T-helper 2 cell (primary cell): ENCODE measurements around the gene MAN1A1.
"Not testable (repeated sequence)": the region's sequence is repeated elsewhere in the genome, so short reads cannot be mapped to it uniquely, and the experiment has no call there.

Experiments
- DNase-seq, 5 experiments: peaks; one replicate each; pipeline versions ENCODE4 v3.0.0 to v3.0.0-alpha.2; 2012 to 2022

Gene MAN1A1

DNA sequence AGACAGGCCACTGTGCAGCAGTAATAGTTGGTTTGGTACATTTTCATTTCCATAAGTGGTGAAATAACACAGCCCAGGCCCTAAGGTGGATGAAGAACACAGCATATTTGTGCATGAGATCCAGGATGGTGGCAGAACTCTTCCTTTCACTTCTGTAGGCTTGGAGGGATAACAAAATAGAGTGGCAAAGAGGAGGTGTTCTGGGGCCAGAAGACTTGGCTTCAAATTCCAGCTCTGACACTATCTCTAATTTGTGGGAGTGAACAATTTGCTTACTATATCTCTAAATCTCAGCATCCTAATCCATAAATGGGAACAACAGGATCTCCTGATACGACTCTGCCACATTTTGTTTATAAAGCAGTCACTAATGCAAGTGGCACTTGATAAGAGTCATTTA, 159.4 kb downstream of the MAN1A1 start:
- DNase-seq, result no peak

DNA sequence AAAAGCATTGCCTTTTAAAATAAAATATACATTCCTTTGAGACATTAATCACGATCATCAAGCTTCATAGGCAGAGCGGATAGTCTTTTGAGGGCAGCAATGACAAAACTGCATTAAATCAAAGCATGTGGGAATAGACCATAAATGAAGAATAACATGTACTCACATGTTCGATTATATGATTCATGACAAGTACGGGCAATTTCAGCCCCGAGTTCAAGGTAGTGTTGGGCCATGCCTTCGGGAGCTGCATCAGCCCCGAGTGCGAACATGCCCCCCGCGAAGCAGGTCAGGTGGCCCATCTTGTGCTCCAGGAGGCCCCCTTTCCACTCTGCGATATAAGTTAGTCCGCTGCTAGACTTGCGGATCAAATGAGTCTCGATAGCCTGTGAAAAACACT, 160.1 kb downstream of the MAN1A1 start:
- no peak for DNase-seq

DNA sequence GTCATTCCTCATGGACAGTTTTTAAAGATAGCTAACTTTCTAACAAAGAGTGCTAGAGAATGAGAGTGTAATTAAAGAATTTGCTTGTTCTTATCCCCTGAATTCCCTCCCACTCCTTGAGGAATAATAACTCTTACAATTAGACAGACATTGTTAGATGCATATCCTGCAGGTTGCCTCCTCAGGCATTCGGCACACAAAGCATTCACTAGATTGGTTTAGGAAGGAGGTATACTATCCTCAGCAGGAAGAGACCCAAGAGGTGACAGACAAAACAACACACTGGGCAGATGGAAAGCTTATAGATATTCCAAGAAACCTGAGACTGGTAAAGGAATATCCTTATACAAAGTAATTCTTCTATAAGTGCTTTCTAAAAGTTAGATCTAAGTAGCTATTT, 162.0 kb downstream of the MAN1A1 start:
- DNase-seq, result no peak

DNA sequence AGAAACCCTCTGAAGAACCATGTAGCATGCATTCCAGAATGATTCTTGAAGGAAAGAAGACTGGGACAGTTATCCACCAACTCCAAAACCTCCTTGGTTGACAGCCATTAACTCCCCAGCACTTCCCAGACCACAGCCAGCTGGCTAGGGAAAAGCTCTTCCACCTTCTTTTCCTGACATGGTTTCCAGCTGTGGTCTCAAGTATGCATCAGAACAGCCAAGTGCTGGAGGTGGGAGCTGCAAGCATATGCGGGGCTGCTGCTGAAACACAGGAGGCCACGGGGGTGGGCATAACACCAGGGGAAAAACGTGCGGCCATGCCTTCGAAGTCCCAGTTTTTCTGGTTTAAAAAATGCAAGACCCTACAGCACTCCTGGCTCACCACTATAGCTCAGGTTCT, 163.1 kb downstream of the MAN1A1 start:
- no peak for DNase-seq

DNA sequence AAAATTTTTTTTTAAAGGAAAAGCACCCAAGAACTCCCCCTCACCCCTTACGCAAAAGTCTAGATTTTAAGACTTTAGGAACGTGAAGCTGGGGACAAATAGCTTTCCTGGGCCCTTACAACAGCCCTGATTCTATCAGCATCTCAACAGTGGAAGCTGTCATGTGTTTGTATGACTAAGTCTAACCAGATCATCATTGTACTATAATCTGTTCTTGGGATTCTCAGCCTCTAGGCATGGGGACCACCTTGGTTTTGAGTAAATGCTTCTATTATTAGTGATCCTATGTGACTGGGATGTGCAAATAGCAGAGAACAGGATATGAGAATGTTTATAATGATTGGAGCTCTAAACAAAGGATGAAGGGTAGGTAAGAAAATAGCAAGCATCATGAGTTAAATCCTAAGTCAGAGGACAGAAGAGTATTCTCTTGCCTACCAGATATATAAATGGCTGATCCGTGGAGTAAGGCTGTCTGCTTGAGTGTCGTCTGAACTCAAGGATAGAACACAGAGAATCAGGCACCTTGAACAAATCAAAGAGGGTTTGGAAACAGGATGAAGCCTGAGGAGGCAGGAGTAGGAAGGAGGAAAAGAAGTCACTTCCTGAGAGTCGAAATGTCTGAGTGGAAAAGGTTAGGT, 165.4 kb downstream of the MAN1A1 start:
- no peak for DNase-seq

DNA sequence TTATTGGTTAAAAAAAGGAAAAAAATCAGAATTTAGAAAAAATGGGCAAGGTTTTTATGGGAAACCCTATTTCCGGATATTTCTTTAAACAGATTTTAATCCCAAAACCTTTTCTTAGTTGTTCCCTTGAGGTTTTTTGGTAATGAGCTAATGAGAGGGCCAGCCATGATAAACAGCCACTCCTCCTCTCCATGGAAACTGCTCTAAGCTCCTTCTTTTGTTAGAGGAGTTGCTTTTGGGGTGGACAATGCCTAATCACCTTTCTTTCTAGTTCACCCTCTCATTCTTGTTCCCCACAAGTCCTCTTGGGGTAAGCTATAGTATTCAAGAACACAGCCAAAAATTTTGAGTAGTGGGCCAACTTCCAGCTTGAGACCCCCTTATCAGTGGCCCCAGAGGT, 166.1 kb downstream of the MAN1A1 start:
- no peak for DNase-seq

DNA sequence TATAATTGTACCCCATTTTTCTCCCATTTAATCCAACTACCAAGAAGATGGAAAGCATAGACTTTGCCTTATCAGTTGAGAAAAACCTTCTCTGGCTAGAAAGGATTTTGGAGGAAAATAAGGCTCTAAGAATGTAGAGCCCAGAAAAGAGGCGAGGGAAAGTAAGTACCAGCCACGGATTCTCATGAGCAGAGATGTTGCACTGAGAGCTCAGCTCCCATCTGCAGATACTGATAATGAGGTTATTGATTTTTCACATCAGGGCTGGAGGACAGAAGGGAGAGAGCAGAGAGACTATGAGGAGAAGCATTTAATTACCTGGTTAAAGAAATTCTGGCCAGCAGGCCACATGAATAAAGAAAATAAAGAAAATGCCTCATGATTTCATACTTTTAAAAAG, 166.7 kb downstream of the MAN1A1 start:
- DNase-seq, result no peak

DNA sequence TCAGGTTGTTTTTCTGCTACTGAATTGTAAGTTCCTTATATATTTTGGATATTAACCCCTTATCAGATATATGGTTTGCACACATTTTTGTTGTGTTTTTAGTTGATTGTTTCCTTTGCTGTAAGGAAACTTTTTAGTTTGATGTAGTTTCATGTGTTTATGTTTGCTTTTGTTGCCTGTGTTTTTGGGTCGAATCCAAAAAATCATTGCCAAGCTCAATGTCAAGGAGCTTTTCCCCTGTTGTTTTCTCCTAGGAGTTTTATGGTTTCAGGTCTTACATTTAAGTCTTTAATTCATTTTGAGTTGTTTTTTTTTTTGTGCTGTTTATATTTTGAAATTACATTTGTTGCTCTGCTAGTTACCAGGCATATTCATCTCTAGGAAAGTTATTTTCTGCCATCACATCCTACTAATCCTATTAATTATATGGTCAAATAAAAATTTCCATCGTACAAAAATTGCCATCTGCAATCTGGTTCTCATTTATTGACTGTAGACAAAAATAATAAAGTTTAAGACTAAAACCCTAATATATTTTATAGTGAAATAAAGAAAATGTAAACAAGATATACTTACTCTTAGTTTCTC, 167.3 kb downstream of the MAN1A1 start:
- no peak for DNase-seq

DNA sequence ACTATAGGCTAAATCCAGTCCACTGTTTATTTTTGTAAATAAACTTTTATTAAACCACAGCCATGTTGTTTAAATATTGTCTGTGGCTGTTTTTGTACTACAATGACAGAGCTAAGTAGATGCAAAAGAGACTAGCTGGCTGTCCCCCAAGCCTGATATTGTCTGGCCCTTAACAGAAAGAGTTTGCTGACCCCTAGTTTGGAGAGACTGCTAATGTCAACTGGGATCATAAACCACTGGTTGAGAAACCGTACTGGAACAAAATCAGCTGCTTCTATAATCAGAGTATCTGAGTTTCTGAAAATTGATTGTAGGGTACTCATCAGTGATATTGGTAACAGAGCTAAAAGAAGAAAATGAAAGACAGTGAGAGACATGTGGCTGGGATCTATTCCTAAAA, 168.5 kb downstream of the MAN1A1 start:
- no peak for DNase-seq

DNA sequence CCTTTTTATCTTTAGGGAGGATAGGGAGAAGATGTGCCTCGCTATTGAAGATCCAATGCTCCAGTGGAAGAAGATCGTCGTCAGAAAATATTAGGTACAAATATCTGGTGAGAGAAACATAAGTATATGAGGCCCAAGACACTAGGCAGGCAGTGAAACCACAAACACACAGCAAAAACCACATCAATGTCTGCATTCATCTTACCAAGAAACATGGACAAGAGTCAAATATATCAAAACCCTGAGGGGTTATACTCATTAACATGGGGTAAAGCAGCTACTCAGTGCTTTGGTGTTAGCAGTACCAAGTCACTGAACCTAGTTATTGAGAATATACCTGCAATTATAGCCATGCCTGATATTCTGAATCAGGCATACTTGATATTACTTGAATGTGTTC, 169.7 kb downstream of the MAN1A1 start:
- DNase-seq, result peak in 1 of 5 experiments; percentile 36

DNA sequence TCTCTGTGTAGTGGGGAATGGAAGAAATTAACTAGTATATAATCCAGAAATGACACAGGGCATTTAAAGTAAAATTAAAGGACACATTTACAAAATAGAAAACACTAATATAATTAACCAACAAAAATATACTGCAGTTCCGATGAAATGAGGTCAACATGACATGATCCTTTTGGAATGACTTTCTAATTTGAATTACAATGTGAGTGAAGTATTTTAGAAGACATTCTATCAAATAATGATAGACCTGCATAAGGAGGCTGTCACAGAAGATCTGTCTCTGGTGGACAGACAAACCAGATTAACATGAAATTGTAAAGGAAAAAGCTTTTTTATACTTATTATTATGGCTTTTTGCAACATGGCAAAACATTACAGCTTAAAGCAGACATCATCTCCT, 170.5 kb downstream of the MAN1A1 start:
- no peak for DNase-seq

DNA sequence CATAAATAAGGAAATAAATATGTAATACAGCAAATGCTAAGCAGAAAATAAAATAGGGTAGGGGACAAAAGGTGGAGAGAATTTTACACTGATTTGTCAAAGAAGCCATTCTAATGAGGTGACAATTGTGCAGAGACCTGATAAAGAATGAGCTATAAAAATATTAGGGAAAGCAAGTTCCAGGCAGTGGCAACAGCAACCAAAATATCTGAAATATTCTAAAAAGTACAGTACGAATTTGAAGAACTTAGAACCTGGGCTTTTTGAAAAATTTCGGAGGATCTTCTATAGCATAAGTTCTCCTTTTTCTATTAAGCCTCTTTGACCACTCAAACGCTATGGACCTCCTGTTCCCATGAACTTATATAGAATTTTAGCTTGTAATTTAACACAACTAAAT, 173.1 kb downstream of the MAN1A1 start:
- no peak for DNase-seq

DNA sequence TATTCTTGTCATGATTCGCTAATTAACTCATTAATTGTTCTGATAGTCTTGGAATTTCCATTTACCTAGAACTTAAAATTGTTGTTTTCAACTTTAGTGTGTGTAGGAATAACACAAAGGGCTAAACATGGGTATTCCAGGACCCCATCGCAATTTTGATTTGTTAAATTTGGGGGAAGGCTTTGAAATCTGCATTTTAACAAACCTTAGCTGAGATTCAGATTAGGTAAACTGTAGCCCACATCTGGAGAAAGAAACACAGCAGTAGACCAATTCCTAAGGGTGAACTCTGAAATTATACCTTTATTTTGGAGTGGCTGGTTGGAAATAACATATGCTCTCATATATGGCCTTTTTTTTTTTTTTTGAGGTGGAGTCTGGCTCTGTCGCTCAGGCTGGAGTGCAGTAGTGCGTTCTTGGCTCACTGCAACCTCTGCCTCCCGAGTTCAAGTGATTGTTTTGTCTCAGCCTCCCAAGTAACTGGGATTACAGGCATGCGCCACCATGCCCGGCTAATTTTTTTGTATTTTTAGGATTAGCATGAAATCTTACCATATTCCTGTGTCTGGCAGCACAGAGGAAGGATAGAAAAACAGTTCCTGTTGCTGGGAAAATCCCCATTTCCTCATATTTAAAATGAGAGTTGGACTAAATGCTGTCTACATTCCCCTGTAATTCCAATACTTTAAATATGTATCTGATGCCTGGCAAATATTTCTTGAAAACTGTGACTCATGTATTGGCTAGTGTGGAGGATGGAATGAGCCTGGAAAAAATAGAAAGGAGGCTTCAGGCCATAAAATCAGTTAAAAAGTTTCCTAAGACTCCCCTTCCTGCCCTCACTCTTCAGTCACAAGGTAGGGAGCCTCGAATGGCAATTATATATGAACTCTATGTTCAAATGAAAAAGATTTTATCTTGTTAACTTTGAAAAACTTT, 174.4 kb downstream of the MAN1A1 start:
- no peak for DNase-seq

DNA sequence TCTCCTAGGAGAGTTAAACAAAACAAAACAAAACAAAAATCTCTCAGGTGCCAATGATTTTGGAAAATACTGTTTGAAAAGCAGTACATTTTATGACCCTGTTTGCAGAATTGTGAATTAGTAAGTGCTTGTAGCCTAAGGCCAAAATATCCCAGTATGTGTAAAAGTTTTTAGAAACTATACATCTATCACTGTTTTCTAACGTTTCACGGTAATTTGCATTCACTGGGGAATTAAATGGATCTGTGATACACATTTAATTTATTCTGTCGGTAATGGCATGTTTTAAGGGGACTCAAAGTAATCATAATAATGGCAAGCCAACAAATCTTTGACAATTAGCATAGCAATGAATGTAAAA, 175.5 kb downstream of the MAN1A1 start:
- DNase-seq, result no peak

DNA sequence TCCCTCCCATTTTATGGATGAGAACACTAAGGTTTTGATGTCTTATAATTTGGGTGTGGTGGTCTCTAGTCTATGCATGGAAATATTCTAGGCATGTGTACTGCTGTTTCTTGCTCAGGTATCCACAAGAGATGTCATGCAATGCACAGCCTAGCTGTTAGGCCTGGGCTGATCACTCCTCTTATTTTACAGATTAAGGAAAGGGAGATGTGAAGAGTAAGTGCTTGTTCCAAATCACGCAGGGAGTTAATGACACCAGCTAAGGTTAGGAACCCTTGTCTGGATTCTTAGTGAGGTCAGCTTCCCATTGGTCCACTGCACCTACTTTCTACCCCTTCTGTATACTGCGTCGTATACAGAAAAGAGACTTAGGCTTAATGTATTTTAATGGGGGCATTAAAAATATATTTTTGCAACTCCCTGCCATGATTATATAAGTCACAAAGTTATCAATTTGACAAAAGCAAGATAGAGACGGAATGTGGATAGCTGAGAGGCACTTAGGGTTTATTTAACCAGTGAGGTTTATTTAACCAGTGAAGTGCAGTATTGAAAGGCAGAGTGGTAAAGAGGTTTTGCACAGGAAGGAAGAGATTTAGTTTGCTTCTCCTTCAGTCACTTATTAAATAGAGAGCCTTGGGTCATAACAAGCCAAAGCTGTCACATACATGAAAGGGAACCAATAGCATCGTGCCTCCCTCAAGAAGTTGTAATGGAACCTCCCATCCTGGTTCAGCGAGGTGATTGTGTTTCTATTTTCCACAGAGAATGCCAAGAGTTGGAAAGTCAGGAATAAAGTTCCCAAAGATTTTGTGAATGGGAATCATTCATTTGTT, 176.1 kb downstream of the MAN1A1 start:
- peak in 1 of 5 experiments; percentile 4 for DNase-seq

DNA sequence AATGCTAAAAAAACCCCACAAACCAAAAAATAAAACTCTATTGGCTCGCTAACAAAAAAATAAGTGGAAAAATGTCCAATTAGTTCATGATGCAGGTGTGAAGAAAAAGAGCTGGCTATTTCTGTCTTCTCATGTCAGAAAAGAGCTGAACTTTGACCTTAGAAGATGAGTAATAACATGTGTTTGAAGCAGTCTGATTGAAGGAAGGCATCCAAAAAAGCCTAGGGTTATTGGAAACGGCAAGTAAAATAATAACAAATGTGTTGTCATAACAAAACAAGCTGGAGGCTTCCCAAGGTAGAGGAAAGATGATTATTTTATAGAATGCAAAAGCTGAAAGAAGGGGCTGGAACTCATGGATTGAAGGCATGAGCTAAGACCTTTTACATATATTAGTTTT, 176.7 kb downstream of the MAN1A1 start:
- DNase-seq, result no peak

DNA sequence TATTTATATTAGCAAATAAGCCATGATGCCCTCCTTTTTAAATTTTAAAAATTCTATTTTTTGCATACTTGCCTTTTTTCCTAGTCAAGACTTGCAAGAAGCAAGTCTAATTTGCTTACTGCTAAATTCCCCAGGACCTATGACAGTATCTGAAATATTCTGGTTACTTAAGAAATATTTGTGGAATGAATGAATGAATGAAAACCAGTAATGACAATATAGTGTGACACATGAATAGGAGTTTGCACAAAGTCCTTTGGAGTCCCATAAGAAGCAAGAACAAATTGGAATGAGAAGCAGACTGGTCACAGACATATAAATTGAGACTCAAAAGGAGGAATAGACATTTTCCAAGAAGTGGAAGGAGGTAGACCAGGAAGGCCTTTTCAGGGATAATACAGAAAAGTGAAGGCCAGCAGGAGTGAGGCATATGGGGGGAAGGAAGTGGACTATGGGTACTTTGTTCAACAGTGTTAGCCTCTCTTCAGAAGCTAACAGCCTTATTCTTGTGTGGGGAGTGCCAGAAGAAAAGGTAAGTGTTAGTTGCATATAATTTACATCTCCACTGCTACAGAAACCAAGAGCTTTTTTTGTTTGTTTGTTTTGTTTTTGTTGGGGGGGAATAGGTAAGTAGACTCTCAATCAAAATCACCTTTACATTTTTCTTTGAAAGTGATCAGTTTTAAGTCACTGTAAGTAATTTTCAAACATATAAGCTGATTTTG, 177.5 kb downstream of the MAN1A1 start:
- no peak for DNase-seq

DNA sequence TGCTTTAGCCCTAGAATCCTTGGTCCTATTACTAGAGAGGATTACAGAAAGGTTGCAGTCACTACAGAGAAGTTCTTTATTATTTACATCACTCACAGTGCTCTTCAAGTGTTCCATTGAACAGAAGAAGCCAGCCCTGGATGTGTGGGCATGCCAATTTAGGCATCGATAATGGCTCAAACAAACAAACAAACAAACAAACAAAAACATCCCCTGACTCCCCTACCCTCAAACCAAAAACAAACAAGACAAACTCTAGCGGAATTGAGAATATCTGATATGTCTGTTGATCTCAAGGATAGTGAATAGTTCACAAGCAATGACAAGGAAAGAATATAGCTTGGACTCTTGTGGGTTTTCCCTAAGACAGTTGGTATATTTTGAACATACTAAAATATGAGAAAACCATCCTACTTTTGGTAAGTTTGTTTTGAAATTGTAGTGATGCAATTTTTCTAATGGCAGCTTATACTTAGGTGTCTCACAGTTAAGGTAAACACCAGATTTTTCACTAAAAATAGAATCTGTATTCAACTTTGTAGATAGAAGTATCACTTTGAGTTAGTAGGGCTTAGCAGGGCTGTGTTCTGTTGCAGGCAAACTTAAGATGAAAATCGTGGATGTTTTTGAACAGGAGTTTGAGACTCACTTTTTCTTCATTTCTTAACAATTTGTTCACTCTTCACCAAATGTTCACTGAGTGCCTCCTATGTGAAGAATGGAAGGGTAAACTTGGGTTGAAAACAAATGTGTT, 178.3 kb downstream of the MAN1A1 start:
- no peak for DNase-seq

DNA sequence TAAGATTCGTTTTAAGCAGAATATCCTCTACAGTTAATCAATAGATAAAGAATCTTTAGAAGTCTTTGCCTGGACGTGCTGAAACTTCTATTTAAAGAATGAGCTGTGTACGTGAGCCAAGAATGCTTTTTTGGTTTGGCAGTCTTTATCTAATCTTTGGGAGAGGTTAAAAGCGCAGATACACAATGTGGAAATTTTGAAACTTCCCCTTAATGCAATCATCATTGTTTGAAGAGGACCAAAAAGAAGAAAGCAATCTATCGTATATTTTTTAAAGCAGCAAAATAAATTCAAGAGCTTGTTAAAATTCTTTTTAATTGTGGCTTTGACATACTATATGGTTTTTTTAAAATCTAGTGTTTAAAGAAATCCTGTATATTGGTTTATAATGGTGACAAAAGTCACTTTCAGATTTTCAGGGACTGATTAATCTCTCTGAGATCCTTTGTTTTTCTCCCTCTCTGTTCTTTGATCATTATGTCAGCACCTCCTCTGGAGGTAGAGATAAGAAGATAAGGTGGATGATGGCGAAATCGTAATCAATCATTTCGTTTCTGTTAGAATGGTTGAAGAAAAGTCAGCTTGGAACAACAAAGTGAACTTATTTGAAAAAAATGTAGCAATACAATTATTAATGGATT, 179.0 kb downstream of the MAN1A1 start:
- no peak for DNase-seq

DNA sequence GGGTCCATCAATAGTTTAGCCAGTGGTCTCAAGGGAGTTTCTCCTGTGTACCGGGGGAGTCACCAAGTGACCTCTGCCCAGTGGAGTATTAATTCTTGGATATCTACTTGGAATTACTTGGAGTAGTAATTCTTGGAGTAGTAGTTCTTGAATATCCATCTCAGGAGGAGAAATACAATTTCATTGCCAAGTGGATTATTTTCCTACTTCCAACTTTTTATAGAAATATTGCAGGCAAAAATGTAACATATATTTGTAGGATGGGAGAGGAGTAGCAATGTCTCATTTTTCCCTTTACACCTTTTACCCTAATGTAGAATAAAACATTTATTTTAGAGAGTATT, 179.5 kb downstream of the MAN1A1 start:
- no peak for DNase-seq

DNA sequence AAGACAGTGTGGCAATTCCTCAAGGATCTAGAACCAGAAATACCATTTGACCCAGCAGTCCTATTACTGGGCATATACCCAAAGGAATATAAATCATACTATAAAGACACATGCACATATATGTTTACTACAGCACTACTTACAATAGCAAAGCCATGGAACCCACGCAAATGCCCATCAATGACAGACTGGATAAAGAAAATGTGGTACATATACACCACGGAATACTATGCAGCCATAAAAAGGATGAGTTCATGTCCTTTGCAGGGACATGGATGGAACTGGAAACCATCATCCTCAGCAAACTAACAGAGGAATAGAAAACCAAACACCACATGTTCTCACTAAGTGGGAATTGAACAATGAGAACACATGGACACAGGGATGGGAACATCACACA, 180.2 kb downstream of the MAN1A1 start:
- DNase-seq, result not testable (repeated sequence)
